ENCODE results near the gene COIL.
A peak's percentile ranks its signal among the peaks of the same experiment; 100 is the strongest.

The COIL gene

DNA sequence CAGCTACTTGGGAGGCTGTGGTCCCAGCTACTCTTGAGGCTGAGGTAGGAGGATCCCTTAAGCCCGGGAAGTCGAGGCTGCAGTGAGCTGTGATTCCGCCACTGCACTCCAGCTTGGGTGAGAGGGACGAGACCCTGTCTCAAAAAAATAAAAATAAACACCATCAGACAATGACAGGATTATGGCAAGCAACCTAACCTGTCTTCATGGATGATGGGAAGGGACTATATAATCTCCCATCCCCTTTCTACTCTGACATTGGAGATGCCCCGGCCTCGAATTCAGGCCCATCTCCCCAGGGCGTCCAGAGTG lies 47.9 kb downstream of the COIL start:
- Histone ChIP-seq H3K27me3 (replicated peaks) (no peaks in the 10 kb centered on the region), H3K27ac (no peak overlapping the region), H3K4me3 (ENCODE audit: low read depth, low read length) (peak overlapping the region; percentile 95), H3K36me3 (replicated peaks) (no peaks in the 10 kb centered on the region)
- no peak for DNase-seq
- in situ Hi-C loops (cut with HindIII; ENCODE audit: low pct_ligation_motif_present, low sequenced_read_pairs) = no loop called here
- TF ChIP-seq, protein P1, sequence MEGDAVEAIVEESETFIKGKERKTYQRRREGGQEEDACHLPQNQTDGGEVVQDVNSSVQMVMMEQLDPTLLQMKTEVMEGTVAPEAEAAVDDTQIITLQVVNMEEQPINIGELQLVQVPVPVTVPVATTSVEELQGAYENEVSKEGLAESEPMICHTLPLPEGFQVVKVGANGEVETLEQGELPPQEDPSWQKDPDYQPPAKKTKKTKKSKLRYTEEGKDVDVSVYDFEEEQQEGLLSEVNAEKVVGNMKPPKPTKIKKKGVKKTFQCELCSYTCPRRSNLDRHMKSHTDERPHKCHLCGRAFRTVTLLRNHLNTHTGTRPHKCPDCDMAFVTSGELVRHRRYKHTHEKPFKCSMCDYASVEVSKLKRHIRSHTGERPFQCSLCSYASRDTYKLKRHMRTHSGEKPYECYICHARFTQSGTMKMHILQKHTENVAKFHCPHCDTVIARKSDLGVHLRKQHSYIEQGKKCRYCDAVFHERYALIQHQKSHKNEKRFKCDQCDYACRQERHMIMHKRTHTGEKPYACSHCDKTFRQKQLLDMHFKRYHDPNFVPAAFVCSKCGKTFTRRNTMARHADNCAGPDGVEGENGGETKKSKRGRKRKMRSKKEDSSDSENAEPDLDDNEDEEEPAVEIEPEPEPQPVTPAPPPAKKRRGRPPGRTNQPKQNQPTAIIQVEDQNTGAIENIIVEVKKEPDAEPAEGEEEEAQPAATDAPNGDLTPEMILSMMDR (IDR thresholded peaks at IDR 0.05; ENCODE audit: low read depth, low read length, missing control alignments) = no peak

DNA sequence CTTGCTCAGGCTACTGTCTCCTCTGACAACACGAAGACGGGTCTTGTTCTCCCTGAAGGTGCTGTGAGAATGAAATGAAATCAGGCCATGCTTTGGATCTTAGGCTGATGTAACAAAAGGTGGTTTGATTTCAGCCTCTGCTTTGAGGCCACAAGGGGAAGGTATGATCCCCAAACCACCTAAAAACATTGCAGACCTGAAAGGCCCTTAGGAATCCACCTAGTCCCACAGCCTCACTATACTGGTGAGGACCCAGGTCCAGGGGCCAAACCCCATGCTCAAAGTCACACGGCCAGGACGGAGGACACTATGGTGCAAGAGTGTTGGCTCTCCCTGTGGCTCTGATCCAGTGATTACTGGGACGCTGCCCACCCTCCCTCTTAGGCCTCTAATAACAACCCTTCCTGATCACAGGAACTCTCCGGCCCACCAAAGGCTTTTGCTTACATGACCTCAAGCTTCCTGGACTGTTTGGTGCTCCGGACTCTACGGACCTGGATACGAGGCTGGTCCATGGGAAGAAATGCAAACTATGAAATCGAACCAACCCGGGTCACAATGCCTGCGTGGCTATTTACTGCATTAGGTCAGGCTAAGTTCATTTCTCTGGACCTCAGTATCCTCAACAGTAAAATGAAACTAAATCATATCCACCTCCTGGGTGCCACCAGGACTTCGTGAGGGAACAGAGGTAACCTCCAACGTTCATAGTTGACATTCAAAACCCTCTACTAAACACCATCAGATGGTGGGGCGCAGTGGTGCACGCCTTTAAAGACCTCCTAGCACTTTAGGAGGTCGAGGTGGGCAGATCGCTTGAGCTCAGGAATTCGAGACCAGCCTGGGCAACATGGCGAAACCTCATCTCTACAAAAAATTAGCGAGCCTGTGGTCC lies 48.5 kb downstream of the COIL start:
- Histone ChIP-seq H3K27ac (no peak overlapping the region), H3K36me3 (replicated peaks) (peaks cover 4% of the 10 kb centered on the region), H3K4me3 (ENCODE audit: low read depth, low read length) (peak overlapping the region; percentile 95), H3K27me3 (replicated peaks) (no peaks in the 10 kb centered on the region)
- TF ChIP-seq, protein P1 (IDR thresholded peaks at IDR 0.05; ENCODE audit: low read depth, low read length, missing control alignments) = no peak
- in situ Hi-C loops (cut with HindIII; ENCODE audit: low pct_ligation_motif_present, low sequenced_read_pairs) = no loop called here
- DNase-seq = no peak

DNA sequence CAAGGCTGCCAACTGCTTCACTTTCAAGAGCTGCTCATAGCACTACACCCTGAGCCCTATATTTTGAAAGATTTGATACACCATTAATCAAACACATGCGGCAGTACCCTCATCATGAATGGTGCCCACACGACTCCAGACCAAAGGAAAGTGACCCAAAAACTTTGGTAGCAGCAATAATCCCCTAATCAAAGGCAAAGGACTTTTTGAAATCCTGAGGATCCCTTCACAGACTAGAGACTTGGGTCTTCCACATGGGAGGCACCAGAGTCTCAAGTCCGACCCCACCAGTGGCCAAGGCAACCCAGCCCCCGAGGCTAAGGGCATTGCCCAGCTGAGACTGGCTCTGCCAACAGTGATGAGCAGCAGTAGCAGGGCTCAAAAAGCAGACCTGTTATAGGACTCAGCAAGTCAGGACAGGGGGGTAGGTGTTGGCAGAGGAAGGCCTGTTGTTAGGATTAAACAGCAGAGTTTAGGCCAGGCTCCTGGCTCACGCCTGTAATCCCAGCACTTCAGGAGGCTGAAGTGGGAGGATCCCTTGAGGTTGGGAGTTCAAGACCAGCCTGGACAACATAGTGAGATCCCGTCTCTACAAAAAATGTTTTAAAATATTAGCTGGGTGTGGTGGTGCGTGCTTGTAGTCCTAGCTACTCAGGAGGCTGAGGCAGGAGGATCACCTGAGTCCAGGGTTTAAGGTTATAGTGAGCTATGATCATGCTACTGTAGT lies 50.2 kb downstream of the COIL start:
- Histone ChIP-seq H3K36me3 (replicated peaks) (peaks cover 9% of the 10 kb centered on the region), H3K27ac (no peak overlapping the region), H3K27me3 (replicated peaks) (no peaks in the 10 kb centered on the region), H3K4me3 (ENCODE audit: low read depth, low read length) (no peak overlapping the region)
- TF ChIP-seq, protein P1 (IDR thresholded peaks at IDR 0.05; ENCODE audit: low read depth, low read length, missing control alignments) = no peak
- in situ Hi-C loops (cut with HindIII; ENCODE audit: low pct_ligation_motif_present, low sequenced_read_pairs) = no loop called here
- DNase-seq = no peak

DNA sequence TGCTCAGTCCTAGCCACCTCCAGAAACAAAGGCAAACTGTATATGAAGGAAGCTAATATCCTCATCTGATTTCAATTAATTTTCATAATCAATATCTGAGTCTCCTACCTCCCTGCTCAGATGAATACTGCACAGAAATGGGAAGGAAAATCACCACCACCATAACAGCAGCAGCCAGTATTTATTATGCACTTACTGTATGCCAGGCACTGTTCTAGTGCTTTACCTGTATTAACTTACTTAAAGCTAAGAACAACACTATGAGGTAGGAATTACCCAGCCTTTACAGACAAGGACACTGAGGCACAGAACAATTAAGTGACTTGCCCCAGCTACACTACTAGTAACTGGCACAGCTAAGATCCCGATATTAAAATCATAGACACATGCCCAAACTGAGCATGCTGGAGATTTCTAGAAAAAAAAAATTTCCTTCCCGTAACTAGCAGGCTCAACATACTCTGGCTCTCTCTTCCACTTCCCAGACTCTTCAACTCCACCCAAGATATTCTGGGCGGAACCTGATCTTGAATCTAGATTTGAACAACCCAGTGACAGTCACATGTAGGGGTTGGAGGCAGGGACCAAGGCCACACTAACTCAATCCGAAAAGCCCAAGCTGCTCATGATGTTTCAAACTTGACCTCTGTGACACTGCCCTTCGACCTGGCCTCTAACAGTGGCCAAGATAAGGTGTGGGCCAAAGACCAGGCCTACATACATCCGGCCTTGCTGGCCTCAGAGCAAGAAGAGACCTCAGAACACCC lies 50.9 kb downstream of the COIL start:
- H3K27ac ChIP-seq = no peak overlapping the region
- in situ Hi-C loops (cut with HindIII; ENCODE audit: low pct_ligation_motif_present, low sequenced_read_pairs) = no loop called here
- no peaks in the 10 kb centered on the region for H3K27me3 ChIP-seq (replicated peaks)
- H3K36me3 ChIP-seq (replicated peaks) = peaks cover 9% of the 10 kb centered on the region
- no peak overlapping the region for H3K4me3 ChIP-seq (ENCODE audit: low read depth, low read length)
- DNase-seq = no peak
- TF ChIP-seq, protein P1 (IDR thresholded peaks at IDR 0.05; ENCODE audit: low read depth, low read length, missing control alignments) = no peak

DNA sequence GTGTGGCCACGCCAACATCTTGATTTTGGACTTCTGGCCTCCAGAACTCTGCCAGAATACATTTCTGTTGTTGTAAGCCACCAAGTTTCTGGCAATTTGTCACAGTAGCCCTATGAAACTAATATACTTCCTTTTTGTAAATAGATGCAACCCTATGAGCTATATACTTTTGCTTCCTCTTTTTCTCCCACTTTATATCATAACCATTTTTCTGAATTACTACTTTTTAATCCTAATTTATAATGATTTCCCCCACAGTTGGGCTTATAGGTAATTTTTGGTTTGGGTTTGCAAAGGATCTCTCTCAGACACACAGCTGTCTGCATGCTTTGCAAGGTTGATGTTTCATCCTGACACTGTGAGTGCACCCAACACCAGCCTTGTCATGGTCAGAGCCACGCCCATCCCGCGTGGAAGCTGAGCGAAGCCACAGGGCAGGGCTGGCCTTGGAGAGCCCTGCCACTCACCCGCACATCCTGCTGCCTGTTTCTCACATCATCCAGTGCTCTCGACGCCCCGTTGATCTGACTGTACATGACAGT lies 52.8 kb downstream of the COIL start:
- H3K27me3 ChIP-seq (replicated peaks) = no peaks in the 10 kb centered on the region
- TF ChIP-seq, protein P1 (IDR thresholded peaks at IDR 0.05; ENCODE audit: low read depth, low read length, missing control alignments) = no peak
- DNase-seq = no peak
- H3K36me3 ChIP-seq (replicated peaks) = peaks cover 9% of the 10 kb centered on the region
- no peak overlapping the region for H3K4me3 ChIP-seq (ENCODE audit: low read depth, low read length)
- H3K27ac ChIP-seq = no peak overlapping the region
- in situ Hi-C loops (cut with HindIII; ENCODE audit: low pct_ligation_motif_present, low sequenced_read_pairs) = no loop called here
